HepG2 (cell line): Measurements from ENCODE around the gene TSEN54. TPM values are rescaled to one million over a fixed set of nuclear protein-coding genes. Genes with fewer than 3 reads are reported as not detected.

Experiments
- ARNT ChIP-seq: fragments of 450-650 bp; IDR thresholded peaks from 2 replicates; pipeline ENCODE4 v1.6.1; 2017
- CREB1 ChIP-seq, 2 experiments: fragments of 450-650 bp in 1 of 2; IDR thresholded peaks; 2 replicates each; pipeline ENCODE4 v1.6.1; 2016 to 2017; ENCODE audit warnings: control low read depth in 1 of 2, mild to moderate bottlenecking in 1 of 2, missing compliant biosample characterization in 1 of 2, missing genetic modification characterization in 1 of 2
- HNF4A ChIP-seq: sonication (generic); formaldehyde crosslinking; IDR thresholded peaks from 2 replicates; pipeline ENCODE4 v1.4.0; 2020; ENCODE audit warnings: missing genetic modification reagents
- HOXA5 ChIP-seq: sonication (generic); formaldehyde crosslinking; IDR thresholded peaks from 2 replicates; pipeline ENCODE4 v1.4.0; 2020; ENCODE audit warnings: missing genetic modification reagents
- KDM2A ChIP-seq: sonication (generic); formaldehyde crosslinking; IDR thresholded peaks from 2 replicates; pipeline ENCODE4 v1.4.0; 2020; ENCODE audit warnings: low read depth, missing genetic modification reagents, borderline replicate concordance
- KDM5A ChIP-seq: fragments of 200-600 bp; sonication (generic); IDR thresholded peaks from 2 replicates; pipeline ENCODE4 v1.7.0; 2018; ENCODE audit warnings: antibody characterized with exemption, mild to moderate bottlenecking, low read length, borderline replicate concordance
- NR2F2 ChIP-seq: IDR thresholded peaks from 2 replicates; pipeline ENCODE4 v1.6.1; 2012; ENCODE audit warnings: low read depth, inconsistent platforms, borderline replicate concordance
- NR2F6 ChIP-seq, 2 experiments: IDR thresholded peaks; 2 replicates each; pipeline ENCODE4 v1.6.1; 2016; ENCODE audit warnings: antibody characterized with exemption in 1 of 2, mild to moderate bottlenecking in 1 of 2
- PAX8 ChIP-seq: sonication (generic); formaldehyde crosslinking; IDR thresholded peaks from 2 replicates; pipeline ENCODE4 v1.8.0; 2022; ENCODE audit warnings: mild to moderate bottlenecking, missing genetic modification reagents, borderline replicate concordance
- POLR2G ChIP-seq: fragments of 200-400 bp; formaldehyde crosslinking; IDR thresholded peaks from 2 replicates; pipeline ENCODE4 v1.6.1; 2018; ENCODE audit warnings: mild to moderate bottlenecking, low read depth, low read length, moderate library complexity
- PPARG ChIP-seq: conservative IDR thresholded peaks from 2 replicates; pipeline ENCODE4 v1.6.1; 2016; ENCODE audit warnings: missing biosample characterization, missing genetic modification reagents
- SIX1 ChIP-seq: sonication (generic); formaldehyde crosslinking; IDR thresholded peaks from 2 replicates; pipeline ENCODE4 v1.4.0; 2020; ENCODE audit warnings: missing genetic modification reagents, borderline replicate concordance
- STAT5B ChIP-seq: sonication (generic); formaldehyde crosslinking; IDR thresholded peaks from 2 replicates; pipeline ENCODE4 v1.4.0; 2020; ENCODE audit warnings: missing genetic modification reagents
- TAF15 ChIP-seq: fragments of 200-400 bp; formaldehyde crosslinking; IDR thresholded peaks from one replicate; pipeline ENCODE4 v1.6.1; 2018; ENCODE audit warnings: mild to moderate bottlenecking, low read depth, low read length; ENCODE audit not compliant: poor library complexity, severe bottlenecking
- ZBTB3 ChIP-seq: sonication (generic); formaldehyde crosslinking; IDR thresholded peaks from 2 replicates; pipeline ENCODE4 v1.4.0; 2020; ENCODE audit warnings: low read depth, mild to moderate bottlenecking, moderate library complexity, missing genetic modification reagents, borderline replicate concordance
- ZFYVE20 ChIP-seq: sonication (generic); formaldehyde crosslinking; IDR thresholded peaks from 2 replicates; pipeline ENCODE4 v1.8.0; 2023; ENCODE audit warnings: low read depth, mild to moderate bottlenecking, moderate library complexity, missing genetic modification reagents, borderline replicate concordance
- ZNF816 ChIP-seq: sonication (generic); formaldehyde crosslinking; IDR thresholded peaks from 2 replicates; pipeline ENCODE4 v1.8.0; 2022; ENCODE audit warnings: missing genetic modification reagents, mild to moderate bottlenecking, borderline replicate concordance
- ZSCAN25 ChIP-seq: sonication (generic); formaldehyde crosslinking; IDR thresholded peaks from 2 replicates; pipeline ENCODE4 v1.8.0; 2022; ENCODE audit warnings: mild to moderate bottlenecking, missing genetic modification reagents
- polyA plus RNA-seq, 8 experiments: library from polyadenylated mRNA; depleted of rRNA in 3 of 8; stranded (reverse) in 7 of 8; unstranded in 1 of 8; fragments of >200 nt; fragmentation: Illumina TruSeq in 4 of 8; extraction: Trizol in 4 of 8; gene quantifications; 2 replicates each; pipeline versions ENCODE4 v1.2.1 to v1.2.3, GENCODE V29; 2011 to 2016; ENCODE audit warnings: low read depth in 4 of 8, missing spikeins in 1 of 8, mixed read lengths in 1 of 8; ENCODE audit not compliant: insufficient read depth in 1 of 8
- total RNA-seq, 5 experiments: library from RNA; depleted of rRNA; stranded (reverse); fragments of >200 nt; fragmentation: Illumina TruSeq; extraction: Trizol; gene quantifications; 2 replicates each; pipeline ENCODE4 v1.2.3, GENCODE V29; 2016; ENCODE audit warnings: low read depth in 1 of 5
- TF ChIP-seq, protein P1 (sequence below): sonication (generic); formaldehyde crosslinking; conservative IDR thresholded peaks from 2 replicates; pipeline ENCODE4 v1.4.0; 2020; ENCODE audit warnings: missing genetic modification reagents
- TF ChIP-seq, protein P2 (sequence below): sonication (generic); formaldehyde crosslinking; conservative IDR thresholded peaks from 2 replicates; pipeline ENCODE4 v1.4.0; 2020; ENCODE audit warnings: mild to moderate bottlenecking, missing genetic modification reagents, moderate library complexity
- TF ChIP-seq, protein P3 (sequence below): IDR thresholded peaks from 2 replicates; pipeline ENCODE4 v1.6.1; 2016; ENCODE audit warnings: missing biosample characterization, missing genetic modification reagents, low read depth
- TF ChIP-seq, protein P4 (sequence below): sonication (generic); formaldehyde crosslinking; IDR thresholded peaks from 2 replicates; pipeline ENCODE4 v1.5.1; 2020; ENCODE audit warnings: missing genetic modification reagents, mild to moderate bottlenecking, borderline replicate concordance

The TSEN54 gene
- total and polyA plus RNA-seq, 2 of the 13 experiments (the other 11 are each of a cell fraction or from before 2014, with no cell fraction given): 62.9 to 63.3 TPM

DNA sequence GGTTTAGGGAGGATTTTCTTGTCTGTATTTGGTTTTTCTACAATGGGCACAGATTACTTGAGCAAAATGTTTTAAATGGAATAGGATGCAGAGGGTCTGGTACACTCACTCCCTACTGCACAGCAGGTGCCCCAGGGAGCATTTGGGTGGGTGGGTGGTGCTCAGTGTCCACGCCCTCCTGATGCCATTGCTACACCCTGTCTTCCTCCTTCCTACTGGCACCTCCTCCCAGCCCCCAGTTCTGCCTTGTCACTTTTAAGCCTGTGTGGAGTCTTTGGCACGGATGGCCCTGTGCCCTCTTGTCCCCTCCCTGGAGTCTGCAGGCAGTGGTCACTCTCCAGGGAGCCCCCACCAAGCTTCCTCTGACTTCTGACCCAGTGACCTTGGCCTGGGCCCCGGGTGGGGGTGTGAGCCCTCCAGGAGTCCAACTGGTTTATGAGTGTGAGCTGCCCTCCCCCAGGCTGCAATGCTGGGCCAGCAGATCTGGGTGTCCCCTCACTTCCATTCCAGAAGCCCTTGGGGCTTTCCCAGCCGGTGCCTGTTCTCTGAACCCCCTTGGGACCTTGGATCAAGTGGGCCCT, 24.7 kb downstream of the TSEN54 start (continued):
- TF ChIP-seq, protein P1, sequence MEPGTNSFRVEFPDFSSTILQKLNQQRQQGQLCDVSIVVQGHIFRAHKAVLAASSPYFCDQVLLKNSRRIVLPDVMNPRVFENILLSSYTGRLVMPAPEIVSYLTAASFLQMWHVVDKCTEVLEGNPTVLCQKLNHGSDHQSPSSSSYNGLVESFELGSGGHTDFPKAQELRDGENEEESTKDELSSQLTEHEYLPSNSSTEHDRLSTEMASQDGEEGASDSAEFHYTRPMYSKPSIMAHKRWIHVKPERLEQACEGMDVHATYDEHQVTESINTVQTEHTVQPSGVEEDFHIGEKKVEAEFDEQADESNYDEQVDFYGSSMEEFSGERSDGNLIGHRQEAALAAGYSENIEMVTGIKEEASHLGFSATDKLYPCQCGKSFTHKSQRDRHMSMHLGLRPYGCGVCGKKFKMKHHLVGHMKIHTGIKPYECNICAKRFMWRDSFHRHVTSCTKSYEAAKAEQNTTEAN (CRISPR knock-in tag): no peak
- TF ChIP-seq NR2F2 (peak; percentile 79), KDM5A (no peak), TAF15 (no peak), KDM2A (CRISPR knock-in tag) (no peak), ARNT (no peak), STAT5B (CRISPR knock-in tag) (no peak), ZFYVE20 (no peak), HOXA5 (CRISPR knock-in tag) (no peak), NR2F6 (IDR thresholded peaks at IDR 0.05) (peak; percentile 90), NR2F6 (CRISPR knock-in tag; IDR thresholded peaks at IDR 0.05) (peak; percentile 86), ZBTB3 (CRISPR knock-in tag) (no peak), CREB1 (IDR thresholded peaks at IDR 0.05) (no peak), CREB1 (CRISPR knock-in tag; IDR thresholded peaks at IDR 0.05) (no peak), PAX8 (CRISPR knock-in tag) (no peak), ZNF816 (no peak), HNF4A (CRISPR knock-in tag) (peak; percentile 64), POLR2G (no peak), SIX1 (CRISPR knock-in tag) (no peak), PPARG (CRISPR knock-in tag) (peak; percentile 98), ZSCAN25 (no peak; the same call in 1 of the 2 replicates)
- TF ChIP-seq, protein P2, sequence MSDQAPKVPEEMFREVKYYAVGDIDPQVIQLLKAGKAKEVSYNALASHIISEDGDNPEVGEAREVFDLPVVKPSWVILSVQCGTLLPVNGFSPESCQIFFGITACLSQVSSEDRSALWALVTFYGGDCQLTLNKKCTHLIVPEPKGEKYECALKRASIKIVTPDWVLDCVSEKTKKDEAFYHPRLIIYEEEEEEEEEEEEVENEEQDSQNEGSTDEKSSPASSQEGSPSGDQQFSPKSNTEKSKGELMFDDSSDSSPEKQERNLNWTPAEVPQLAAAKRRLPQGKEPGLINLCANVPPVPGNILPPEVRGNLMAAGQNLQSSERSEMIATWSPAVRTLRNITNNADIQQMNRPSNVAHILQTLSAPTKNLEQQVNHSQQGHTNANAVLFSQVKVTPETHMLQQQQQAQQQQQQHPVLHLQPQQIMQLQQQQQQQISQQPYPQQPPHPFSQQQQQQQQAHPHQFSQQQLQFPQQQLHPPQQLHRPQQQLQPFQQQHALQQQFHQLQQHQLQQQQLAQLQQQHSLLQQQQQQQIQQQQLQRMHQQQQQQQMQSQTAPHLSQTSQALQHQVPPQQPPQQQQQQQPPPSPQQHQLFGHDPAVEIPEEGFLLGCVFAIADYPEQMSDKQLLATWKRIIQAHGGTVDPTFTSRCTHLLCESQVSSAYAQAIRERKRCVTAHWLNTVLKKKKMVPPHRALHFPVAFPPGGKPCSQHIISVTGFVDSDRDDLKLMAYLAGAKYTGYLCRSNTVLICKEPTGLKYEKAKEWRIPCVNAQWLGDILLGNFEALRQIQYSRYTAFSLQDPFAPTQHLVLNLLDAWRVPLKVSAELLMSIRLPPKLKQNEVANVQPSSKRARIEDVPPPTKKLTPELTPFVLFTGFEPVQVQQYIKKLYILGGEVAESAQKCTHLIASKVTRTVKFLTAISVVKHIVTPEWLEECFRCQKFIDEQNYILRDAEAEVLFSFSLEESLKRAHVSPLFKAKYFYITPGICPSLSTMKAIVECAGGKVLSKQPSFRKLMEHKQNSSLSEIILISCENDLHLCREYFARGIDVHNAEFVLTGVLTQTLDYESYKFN (CRISPR knock-in tag): peak; percentile 77
- TF ChIP-seq, protein P3, sequence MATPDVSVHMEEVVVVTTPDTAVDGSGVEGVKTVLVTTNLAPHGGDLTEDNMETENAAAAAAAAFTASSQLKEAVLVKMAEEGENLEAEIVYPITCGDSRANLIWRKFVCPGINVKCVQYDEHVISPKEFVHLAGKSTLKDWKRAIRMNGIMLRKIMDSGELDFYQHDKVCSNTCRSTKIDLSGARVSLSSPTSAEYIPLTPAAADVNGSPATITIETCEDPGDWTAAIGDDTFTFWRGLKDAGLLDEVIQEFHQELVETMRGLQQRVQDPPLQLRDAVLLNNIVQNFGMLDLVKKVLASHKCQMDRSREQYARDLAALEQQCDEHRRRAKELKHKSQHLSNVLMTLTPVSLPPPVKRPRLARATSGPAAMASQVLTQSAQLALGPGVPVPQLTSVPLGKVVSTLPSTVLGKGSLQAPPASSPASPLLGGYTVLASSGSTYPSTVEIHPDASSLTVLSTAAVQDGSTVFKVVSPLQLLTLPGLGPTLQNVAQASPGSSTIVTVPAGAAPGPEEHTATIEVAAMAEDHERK (CRISPR knock-in tag): no peak
- TF ChIP-seq, protein P4, sequence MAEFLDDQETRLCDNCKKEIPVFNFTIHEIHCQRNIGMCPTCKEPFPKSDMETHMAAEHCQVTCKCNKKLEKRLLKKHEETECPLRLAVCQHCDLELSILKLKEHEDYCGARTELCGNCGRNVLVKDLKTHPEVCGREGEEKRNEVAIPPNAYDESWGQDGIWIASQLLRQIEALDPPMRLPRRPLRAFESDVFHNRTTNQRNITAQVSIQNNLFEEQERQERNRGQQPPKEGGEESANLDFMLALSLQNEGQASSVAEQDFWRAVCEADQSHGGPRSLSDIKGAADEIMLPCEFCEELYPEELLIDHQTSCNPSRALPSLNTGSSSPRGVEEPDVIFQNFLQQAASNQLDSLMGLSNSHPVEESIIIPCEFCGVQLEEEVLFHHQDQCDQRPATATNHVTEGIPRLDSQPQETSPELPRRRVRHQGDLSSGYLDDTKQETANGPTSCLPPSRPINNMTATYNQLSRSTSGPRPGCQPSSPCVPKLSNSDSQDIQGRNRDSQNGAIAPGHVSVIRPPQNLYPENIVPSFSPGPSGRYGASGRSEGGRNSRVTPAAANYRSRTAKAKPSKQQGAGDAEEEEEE: no peak
